LHCN-M2 (cell line): Measurements from ENCODE around the gene GTF2F1. TPM values are rescaled to one million over a fixed set of nuclear protein-coding genes. Genes with fewer than 3 reads are reported as not detected.
"Not testable (repeated sequence)": the region's sequence is repeated elsewhere in the genome, so short reads cannot be mapped to it uniquely, and the experiment has no call there.

Experiments used
- DNase-seq: peaks from one replicate; pipeline ENCODE4 v3.0.0-alpha.2; 2012; ENCODE audit warnings: low read depth
- total RNA-seq: library from RNA; depleted of rRNA; stranded (reverse); fragments of >200 nt; gene quantifications from 2 replicates; pipeline ENCODE4 v1.2.3, GENCODE V29; 2014

The GTF2F1 gene
- total RNA-seq, 1 experiment from 2014 or later: 64.3 TPM

- no peak for DNase-seq
These were observed 5.6 kb downstream of the GTF2F1 start for GRCh38 chr19:6387372-6387771.

GRCh38 chr19:6384381-6384780 lies 8.6 kb downstream of the GTF2F1 start:
- no peak for DNase-seq

- no peak for DNase-seq
These were observed 9.8 kb downstream of the GTF2F1 start for GRCh38 chr19:6383188-6383587.

GRCh38 chr19:6381030-6381750 lies 11.8 kb downstream of the GTF2F1 start:
- DNase-seq: no peak

GRCh38 chr19:6379744-6380143 lies 13.2 kb downstream of the GTF2F1 start:
- DNase-seq: no peak

- no peak for DNase-seq
These were observed 14.5 kb downstream of the GTF2F1 start for GRCh38 chr19:6378486-6378885.

- no peak for DNase-seq
These were observed 14.9 kb downstream of the GTF2F1 start for GRCh38 chr19:6378041-6378440.

- DNase-seq: peak; percentile 18
These were observed 16.3 kb downstream of the GTF2F1 start for GRCh38 chr19:6376512-6377190.

- DNase-seq: no peak
These were observed 17.5 kb downstream of the GTF2F1 start, which contains the start of gene PSPN for GRCh38 chr19:6375411-6376010. TSS of gene PSPN (minus strand) at chr19:6375933. CDS start at chr19:6375849, 84 bp downstream.

- no peak for DNase-seq
These were observed 18.1 kb downstream of the GTF2F1 start for GRCh38 chr19:6374711-6375410.

GRCh38 chr19:6374161-6374709 lies 18.7 kb downstream of the GTF2F1 start:
- DNase-seq: no peak

GRCh38 chr19:6373813-6374108 lies 19.2 kb downstream of the GTF2F1 start:
- no peak for DNase-seq

- DNase-seq: peak; percentile 95
These were observed 19.7 kb downstream of the GTF2F1 start for GRCh38 chr19:6373096-6373812.

- DNase-seq: peak; percentile 100
These were observed 20.3 kb downstream of the GTF2F1 start, which contains the start of gene ALKBH7 for GRCh38 chr19:6372594-6373095. TSS of gene ALKBH7 (plus strand) at chr19:6372794. CDS start at chr19:6372821, 27 bp downstream.

GRCh38 chr19:6364353-6364752 lies 28.6 kb downstream of the GTF2F1 start:
- DNase-seq: no peak

GRCh38 chr19:6362351-6362801 lies 30.6 kb downstream of the GTF2F1 start:
- peak; percentile 10 for DNase-seq

GRCh38 chr19:6362027-6362350 lies 31.0 kb downstream of the GTF2F1 start:
- DNase-seq: peak; percentile 10

- DNase-seq: not testable (repeated sequence)
These were observed 32.1 kb downstream of the GTF2F1 start for GRCh38 chr19:6360857-6361216.

- not testable (repeated sequence) for DNase-seq
These were observed 32.5 kb downstream of the GTF2F1 start for GRCh38 chr19:6360445-6360844.

- DNase-seq: no peak
These were observed 33.2 kb downstream of the GTF2F1 start for GRCh38 chr19:6359568-6360341.
